HepG2 (cell line): ENCODE measurements around the gene IRF1. TPM values are rescaled to one million over a fixed set of nuclear protein-coding genes. Genes with fewer than 3 reads are reported as not detected.

ENCODE experiments used
- HNF4G ChIP-seq, 2 experiments: sonication (generic) in 1 of 2; formaldehyde crosslinking in 1 of 2; IDR thresholded peaks; 2 replicates each; pipeline versions ENCODE4 v1.4.0 to v1.6.1; 2011 to 2020; ENCODE audit warnings: borderline replicate concordance in 2 of 2, low read depth in 2 of 2, mild to moderate bottlenecking in 2 of 2, low read length in 1 of 2, missing genetic modification reagents in 1 of 2, moderate library complexity in 1 of 2
- KDM1A ChIP-seq: IDR thresholded peaks from 2 replicates; pipeline ENCODE4 v1.6.1; 2016; ENCODE audit warnings: missing compliant biosample characterization
- MLLT10 ChIP-seq: sonication (generic); formaldehyde crosslinking; IDR thresholded peaks from 2 replicates; pipeline ENCODE4 v1.4.0; 2020; ENCODE audit warnings: missing genetic modification reagents
- NCOR1 ChIP-seq: fragments of 200-600 bp; sonication (generic); IDR thresholded peaks from 2 replicates; pipeline ENCODE4 v1.7.0; 2017; ENCODE audit warnings: antibody characterized with exemption, low read length, borderline replicate concordance
- SAP130 ChIP-seq: IDR thresholded peaks from 2 replicates; pipeline ENCODE4 v1.6.1; 2016; ENCODE audit warnings: low read depth
- U2AF1 ChIP-seq: fragments of 200-400 bp; formaldehyde crosslinking; optimal IDR thresholded peaks from 2 replicates; pipeline ENCODE3; 2017; ENCODE audit warnings: mild to moderate bottlenecking, low read depth, low read length
- ZC3H13 ChIP-seq: sonication (generic); formaldehyde crosslinking; IDR thresholded peaks from 2 replicates; pipeline ENCODE4 v1.8.1; 2023; ENCODE audit warnings: mild to moderate bottlenecking, missing genetic modification reagents, moderate library complexity
- ZFY ChIP-seq: sonication (generic); formaldehyde crosslinking; IDR thresholded peaks from 2 replicates; pipeline ENCODE4 v1.4.0; 2020; ENCODE audit warnings: missing genetic modification reagents
- ZFYVE20 ChIP-seq: sonication (generic); formaldehyde crosslinking; IDR thresholded peaks from 2 replicates; pipeline ENCODE4 v1.8.0; 2023; ENCODE audit warnings: low read depth, mild to moderate bottlenecking, moderate library complexity, missing genetic modification reagents, borderline replicate concordance
- ZNF160 ChIP-seq: sonication (generic); formaldehyde crosslinking; IDR thresholded peaks from 2 replicates; pipeline ENCODE4 v1.8.0; 2022; ENCODE audit warnings: mild to moderate bottlenecking, inconsistent platforms, missing genetic modification reagents
- ZNF235 ChIP-seq: sonication (generic); formaldehyde crosslinking; IDR thresholded peaks from 2 replicates; pipeline ENCODE4 v1.8.1; 2023; ENCODE audit warnings: mild to moderate bottlenecking, missing genetic modification reagents, borderline replicate concordance
- ZNF24 ChIP-seq: fragments of 450-650 bp; IDR thresholded peaks from 2 replicates; pipeline ENCODE4 v1.6.1; 2017; ENCODE audit warnings: antibody characterized with exemption, mild to moderate bottlenecking
- ZNF280D ChIP-seq: sonication (generic); formaldehyde crosslinking; IDR thresholded peaks from 2 replicates; pipeline ENCODE4 v1.5.1; 2020; ENCODE audit warnings: mild to moderate bottlenecking, missing genetic modification reagents
- ZNF713 ChIP-seq: sonication (generic); formaldehyde crosslinking; IDR thresholded peaks from 2 replicates; pipeline ENCODE4 v1.4.0; 2020; ENCODE audit warnings: mild to moderate bottlenecking, missing genetic modification reagents
- ZNF772 ChIP-seq: sonication (generic); formaldehyde crosslinking; IDR thresholded peaks from 2 replicates; pipeline ENCODE4 v1.5.0; 2020; ENCODE audit warnings: mild to moderate bottlenecking, missing genetic modification reagents
- ZNF775 ChIP-seq: sonication (generic); formaldehyde crosslinking; IDR thresholded peaks from 2 replicates; pipeline ENCODE4 v1.4.0; 2020; ENCODE audit warnings: missing genetic modification reagents, mild to moderate bottlenecking, moderate library complexity, borderline replicate concordance
- polyA plus RNA-seq, 8 experiments: library from polyadenylated mRNA; depleted of rRNA in 3 of 8; stranded (reverse) in 7 of 8; unstranded in 1 of 8; fragments of >200 nt; fragmentation: Illumina TruSeq in 4 of 8; extraction: Trizol in 4 of 8; gene quantifications; 2 replicates each; pipeline versions ENCODE4 v1.2.1 to v1.2.3, GENCODE V29; 2011 to 2016; ENCODE audit warnings: low read depth in 4 of 8, missing spikeins in 1 of 8, mixed read lengths in 1 of 8; ENCODE audit not compliant: insufficient read depth in 1 of 8
- total RNA-seq, 5 experiments: library from RNA; depleted of rRNA; stranded (reverse); fragments of >200 nt; fragmentation: Illumina TruSeq; extraction: Trizol; gene quantifications; 2 replicates each; pipeline ENCODE4 v1.2.3, GENCODE V29; 2016; ENCODE audit warnings: low read depth in 1 of 5
- TF ChIP-seq, protein P1 (sequence below): sonication (generic); formaldehyde crosslinking; IDR thresholded peaks from 2 replicates; pipeline ENCODE4 v1.8.1; 2023; ENCODE audit warnings: missing genetic modification reagents, inconsistent platforms, borderline replicate concordance
- TF ChIP-seq, protein P2 (sequence below): sonication (generic); formaldehyde crosslinking; IDR thresholded peaks from 2 replicates; pipeline ENCODE4 v1.4.0; 2020; ENCODE audit warnings: missing genetic modification reagents, borderline replicate concordance
- TF ChIP-seq, protein P3 (sequence below): IDR thresholded peaks from 2 replicates; pipeline ENCODE4 v1.6.1; 2012; ENCODE audit warnings: low read depth, low read length, improper control_type of control experiment
- TF ChIP-seq, protein P4 (sequence below): sonication (generic); formaldehyde crosslinking; conservative IDR thresholded peaks from 2 replicates; pipeline ENCODE4 v1.8.1; 2023; ENCODE audit warnings: missing genetic modification reagents

Gene IRF1
- total and polyA plus RNA-seq, 2 of the 13 experiments (the other 11 are each of a cell fraction or from before 2014, with no cell fraction given), result 4.1 to 8.8 TPM

- TF ChIP-seq, protein P1, sequence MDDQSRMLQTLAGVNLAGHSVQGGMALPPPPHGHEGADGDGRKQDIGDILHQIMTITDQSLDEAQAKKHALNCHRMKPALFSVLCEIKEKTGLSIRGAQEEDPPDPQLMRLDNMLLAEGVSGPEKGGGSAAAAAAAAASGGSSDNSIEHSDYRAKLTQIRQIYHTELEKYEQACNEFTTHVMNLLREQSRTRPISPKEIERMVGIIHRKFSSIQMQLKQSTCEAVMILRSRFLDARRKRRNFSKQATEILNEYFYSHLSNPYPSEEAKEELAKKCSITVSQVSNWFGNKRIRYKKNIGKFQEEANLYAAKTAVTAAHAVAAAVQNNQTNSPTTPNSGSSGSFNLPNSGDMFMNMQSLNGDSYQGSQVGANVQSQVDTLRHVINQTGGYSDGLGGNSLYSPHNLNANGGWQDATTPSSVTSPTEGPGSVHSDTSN (CRISPR knock-in tag), result no peak
- TF ChIP-seq, protein P2, sequence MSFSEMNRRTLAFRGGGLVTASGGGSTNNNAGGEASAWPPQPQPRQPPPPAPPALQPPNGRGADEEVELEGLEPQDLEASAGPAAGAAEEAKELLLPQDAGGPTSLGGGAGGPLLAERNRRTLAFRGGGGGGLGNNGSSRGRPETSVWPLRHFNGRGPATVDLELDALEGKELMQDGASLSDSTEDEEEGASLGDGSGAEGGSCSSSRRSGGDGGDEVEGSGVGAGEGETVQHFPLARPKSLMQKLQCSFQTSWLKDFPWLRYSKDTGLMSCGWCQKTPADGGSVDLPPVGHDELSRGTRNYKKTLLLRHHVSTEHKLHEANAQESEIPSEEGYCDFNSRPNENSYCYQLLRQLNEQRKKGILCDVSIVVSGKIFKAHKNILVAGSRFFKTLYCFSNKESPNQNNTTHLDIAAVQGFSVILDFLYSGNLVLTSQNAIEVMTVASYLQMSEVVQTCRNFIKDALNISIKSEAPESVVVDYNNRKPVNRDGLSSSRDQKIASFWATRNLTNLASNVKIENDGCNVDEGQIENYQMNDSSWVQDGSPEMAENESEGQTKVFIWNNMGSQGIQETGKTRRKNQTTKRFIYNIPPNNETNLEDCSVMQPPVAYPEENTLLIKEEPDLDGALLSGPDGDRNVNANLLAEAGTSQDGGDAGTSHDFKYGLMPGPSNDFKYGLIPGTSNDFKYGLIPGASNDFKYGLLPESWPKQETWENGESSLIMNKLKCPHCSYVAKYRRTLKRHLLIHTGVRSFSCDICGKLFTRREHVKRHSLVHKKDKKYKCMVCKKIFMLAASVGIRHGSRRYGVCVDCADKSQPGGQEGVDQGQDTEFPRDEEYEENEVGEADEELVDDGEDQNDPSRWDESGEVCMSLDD (CRISPR knock-in tag), result no peak
- TF ChIP-seq ZNF713 (CRISPR knock-in tag), result no peak
- TF ChIP-seq ZNF160, result no peak
- no peak for TF ChIP-seq ZNF775
- TF ChIP-seq MLLT10, result no peak
- TF ChIP-seq, protein P3, sequence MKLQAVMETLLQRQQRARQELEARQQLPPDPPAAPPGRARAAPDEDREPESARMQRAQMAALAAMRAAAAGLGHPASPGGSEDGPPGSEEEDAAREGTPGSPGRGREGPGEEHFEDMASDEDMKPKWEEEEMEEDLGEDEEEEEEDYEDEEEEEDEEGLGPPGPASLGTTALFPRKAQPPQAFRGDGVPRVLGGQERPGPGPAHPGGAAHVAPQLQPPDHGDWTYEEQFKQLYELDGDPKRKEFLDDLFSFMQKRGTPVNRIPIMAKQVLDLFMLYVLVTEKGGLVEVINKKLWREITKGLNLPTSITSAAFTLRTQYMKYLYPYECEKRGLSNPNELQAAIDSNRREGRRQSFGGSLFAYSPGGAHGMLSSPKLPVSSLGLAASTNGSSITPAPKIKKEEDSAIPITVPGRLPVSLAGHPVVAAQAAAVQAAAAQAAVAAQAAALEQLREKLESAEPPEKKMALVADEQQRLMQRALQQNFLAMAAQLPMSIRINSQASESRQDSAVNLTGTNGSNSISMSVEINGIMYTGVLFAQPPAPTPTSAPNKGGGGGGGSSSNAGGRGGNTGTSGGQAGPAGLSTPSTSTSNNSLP, result no peak
- TF ChIP-seq ZNF280D (CRISPR knock-in tag), result no peak
- TF ChIP-seq KDM1A, result no peak
- 0 out of 2 replicates have a peak, but pooled peaks have one; percentile 49 for TF ChIP-seq NCOR1
- TF ChIP-seq, protein P4, sequence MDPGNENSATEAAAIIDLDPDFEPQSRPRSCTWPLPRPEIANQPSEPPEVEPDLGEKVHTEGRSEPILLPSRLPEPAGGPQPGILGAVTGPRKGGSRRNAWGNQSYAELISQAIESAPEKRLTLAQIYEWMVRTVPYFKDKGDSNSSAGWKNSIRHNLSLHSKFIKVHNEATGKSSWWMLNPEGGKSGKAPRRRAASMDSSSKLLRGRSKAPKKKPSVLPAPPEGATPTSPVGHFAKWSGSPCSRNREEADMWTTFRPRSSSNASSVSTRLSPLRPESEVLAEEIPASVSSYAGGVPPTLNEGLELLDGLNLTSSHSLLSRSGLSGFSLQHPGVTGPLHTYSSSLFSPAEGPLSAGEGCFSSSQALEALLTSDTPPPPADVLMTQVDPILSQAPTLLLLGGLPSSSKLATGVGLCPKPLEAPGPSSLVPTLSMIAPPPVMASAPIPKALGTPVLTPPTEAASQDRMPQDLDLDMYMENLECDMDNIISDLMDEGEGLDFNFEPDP (CRISPR knock-in tag), result no peak
- peak; percentile 51 for TF ChIP-seq U2AF1
- TF ChIP-seq ZNF772, result no peak
- 0 out of 2 replicates have a peak, but pooled peaks have one; percentile 5 for TF ChIP-seq ZFY
- no peak for TF ChIP-seq ZFYVE20 (CRISPR knock-in tag)
- no peak for TF ChIP-seq ZNF235
- TF ChIP-seq ZC3H13 (CRISPR knock-in tag), result no peak
- no peak for TF ChIP-seq ZNF24
- peak; percentile 40; the same call in 1 of the 2 replicates for TF ChIP-seq SAP130 (CRISPR knock-in tag)
- peak; percentile 43; the same call in 1 of the 2 replicates for TF ChIP-seq HNF4G (IDR thresholded peaks at IDR 0.05; ENCODE audit: borderline replicate concordance, low read depth, low read length)
- no peak for TF ChIP-seq HNF4G (CRISPR knock-in tag; IDR thresholded peaks at IDR 0.05; ENCODE audit: borderline replicate concordance, low read depth)
Observed at GRCh38 chr5:132475497-132475882, 15.1 kb downstream of the IRF1 start (continued).
